Brain microvascular endothelial cell (primary cell): ENCODE measurements around the gene NEGR1.

ENCODE experiments used
- DNase-seq: peaks from one replicate; pipeline ENCODE4 v3.0.0-alpha.2; 2020
- H3K27ac ChIP-seq: fragments of 250-450 bp; sonication (Bioruptor Pico); 2 replicates; pipeline ENCODE4 v1.5.1; 2020; ENCODE audit warnings: mild to moderate bottlenecking, moderate library complexity
- H3K27me3 ChIP-seq: fragments of 250-450 bp; sonication (Bioruptor Pico); replicated peaks from 2 replicates; pipeline ENCODE4 v1.5.1; 2020; ENCODE audit warnings: mild to moderate bottlenecking
- H3K36me3 ChIP-seq: fragments of 250-450 bp; sonication (Bioruptor Pico); replicated peaks from 2 replicates; pipeline ENCODE4 v1.5.1; 2020; ENCODE audit warnings: mild to moderate bottlenecking
- H3K4me3 ChIP-seq: 2 replicates; pipeline ENCODE4 v1.5.1; 2011; ENCODE audit warnings: low read depth, mild to moderate bottlenecking, control low read depth, low read length, moderate library complexity
- CTCF ChIP-seq: IDR thresholded peaks from 2 replicates; pipeline ENCODE4 v1.5.1; 2011; ENCODE audit warnings: low read depth, mild to moderate bottlenecking, moderate library complexity, low read length, control low read depth, inconsistent platforms; ENCODE audit errors: missing control alignments
- in situ Hi-C: cut with HindIII; loops from 2 replicates; pipeline ENCODE4 v1.10.0; 2017; ENCODE audit warnings: low sequenced_read_pairs, low pct_ligation_motif_present

NEGR1 gene

GRCh38 chr1:71424536-71424935, 857.8 kb downstream of the NEGR1 start:
- Histone ChIP-seq H3K36me3 (no peaks in the 10 kb centered on the region), H3K4me3 (no peak overlapping the region), H3K27me3 (no peaks in the 10 kb centered on the region), H3K27ac (no peak overlapping the region)
- TF ChIP-seq CTCF, result no peak
- DNase-seq, result no peak
- in situ Hi-C loops, result no loop called here

DNA sequence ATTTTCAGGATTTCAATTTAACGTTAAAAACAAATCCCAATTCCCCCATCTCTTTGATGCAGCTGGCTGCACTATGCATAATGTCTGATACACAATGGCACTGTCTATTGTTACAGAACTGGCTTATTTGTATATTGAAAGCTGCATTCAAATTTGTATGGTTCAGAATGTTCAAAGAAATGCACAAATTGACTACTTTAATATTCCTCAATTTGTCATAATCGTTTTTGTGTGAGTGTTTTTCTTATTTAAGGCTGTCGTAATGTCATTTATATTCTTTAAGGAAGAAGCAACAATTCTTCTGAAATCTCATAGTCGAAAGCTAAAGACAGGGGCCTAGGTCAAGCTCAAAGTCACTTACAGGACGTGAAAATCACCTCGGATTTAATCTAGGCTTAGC, 860.1 kb downstream of the NEGR1 start:
- Histone ChIP-seq H3K27ac (no peak overlapping the region), H3K36me3 (no peaks in the 10 kb centered on the region), H3K27me3 (no peaks in the 10 kb centered on the region), H3K4me3 (no peak overlapping the region)
- no peak for DNase-seq
- TF ChIP-seq CTCF, result no peak
- in situ Hi-C loops, result no loop called here

DNA sequence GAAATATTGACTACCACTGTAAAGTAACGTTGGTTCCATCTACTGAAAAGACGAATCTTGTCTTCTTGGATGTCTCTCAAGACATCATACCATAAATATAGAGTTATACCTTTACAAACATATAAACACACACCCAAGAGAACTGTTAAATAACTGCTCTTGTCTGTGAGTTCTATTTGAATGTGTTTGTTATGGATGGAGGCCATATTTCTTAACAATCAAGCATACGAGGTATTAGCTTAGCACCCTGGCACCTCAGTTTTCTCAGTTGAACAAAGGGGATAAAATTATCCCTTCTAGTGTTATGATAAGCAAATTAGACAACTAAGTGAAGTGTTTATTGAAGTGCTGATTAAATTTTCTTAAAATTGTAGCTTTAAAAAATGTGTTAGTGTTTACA, 864.9 kb downstream of the NEGR1 start:
- H3K36me3 ChIP-seq, result no peaks in the 10 kb centered on the region
- TF ChIP-seq CTCF, result no peak
- no peak overlapping the region for H3K4me3 ChIP-seq
- H3K27ac ChIP-seq, result no peak overlapping the region
- no peaks in the 10 kb centered on the region for H3K27me3 ChIP-seq
- no peak for DNase-seq
- in situ Hi-C loops, result no loop called here

GRCh38 chr1:71414179-71414578, 868.2 kb downstream of the NEGR1 start:
- no peak for TF ChIP-seq CTCF
- Histone ChIP-seq H3K27ac (no peak overlapping the region), H3K36me3 (no peaks in the 10 kb centered on the region), H3K27me3 (no peaks in the 10 kb centered on the region), H3K4me3 (no peak overlapping the region)
- in situ Hi-C loops, result no loop called here
- no peak for DNase-seq

GRCh38 chr1:71413441-71414175, 868.7 kb downstream of the NEGR1 start:
- Histone ChIP-seq H3K36me3 (no peaks in the 10 kb centered on the region), H3K27ac (no peak overlapping the region), H3K4me3 (no peak overlapping the region), H3K27me3 (no peaks in the 10 kb centered on the region)
- DNase-seq, result no peak
- no peak for TF ChIP-seq CTCF
- in situ Hi-C loops, result no loop called here

DNA sequence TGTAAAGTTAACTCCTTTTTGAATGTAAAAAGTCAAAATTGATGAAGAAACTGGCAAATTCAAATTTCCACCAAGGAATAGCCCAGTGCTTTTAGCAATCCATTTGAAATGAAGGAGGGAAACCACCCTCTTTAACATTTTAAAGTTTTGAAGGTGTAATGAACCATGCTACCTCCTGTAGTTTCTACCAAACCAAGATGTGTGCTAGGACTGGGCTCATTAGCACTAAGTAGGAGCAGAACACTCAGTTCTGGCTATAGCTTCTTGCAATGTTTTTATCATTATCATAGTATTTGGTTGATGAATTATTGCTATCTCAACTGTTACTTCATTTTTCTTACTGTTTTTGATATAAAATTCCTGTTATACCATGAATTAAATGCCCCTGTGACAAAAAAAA, 882.3 kb downstream of the NEGR1 start:
- Histone ChIP-seq H3K36me3 (no peaks in the 10 kb centered on the region), H3K27ac (no peak overlapping the region), H3K4me3 (no peak overlapping the region), H3K27me3 (no peaks in the 10 kb centered on the region)
- DNase-seq, result no peak
- in situ Hi-C loops, result no loop called here
- no peak for TF ChIP-seq CTCF
